K562 (cell line): ENCODE results near the gene GCDH. TPM values are rescaled to one million over a fixed set of nuclear protein-coding genes. Genes with fewer than 3 reads are reported as not detected.

Source experiments
- CHD4 ChIP-seq: fragments of 200-600 bp; sonication (generic); IDR thresholded peaks from 3 replicates; pipeline ENCODE4 v1.6.1; 2012; ENCODE audit warnings: low read depth, mild to moderate bottlenecking, mixed read lengths, low read length, inconsistent platforms; ENCODE audit not compliant: insufficient read depth, insufficient replicate concordance, poor library complexity, severe bottlenecking
- EGR1 ChIP-seq: fragments of 450-650 bp; conservative IDR thresholded peaks from 2 replicates; pipeline ENCODE4 v1.6.1; 2017; ENCODE audit warnings: mild to moderate bottlenecking
- FOXA3 ChIP-seq, 2 experiments: fragments of 450-650 bp in 1 of 2; sonication (generic) in 1 of 2; formaldehyde crosslinking; IDR thresholded peaks in 1 of 2; conservative IDR thresholded peaks in 1 of 2; 2 replicates each; pipeline versions ENCODE4 v1.4.0 to v1.8.0; 2020 to 2022; ENCODE audit warnings: mild to moderate bottlenecking in 2 of 2, missing genetic modification reagents in 1 of 2
- HCFC1 ChIP-seq: IDR thresholded peaks from 2 replicates; pipeline ENCODE4 v1.6.1; 2012; ENCODE audit warnings: low read depth, low read length, improper control_type of control experiment
- MCM2 ChIP-seq: fragments of 450-650 bp; IDR thresholded peaks from 2 replicates; pipeline ENCODE4 v1.6.1; 2017; ENCODE audit warnings: low read depth, mild to moderate bottlenecking
- NCOA1 ChIP-seq: fragments of 450-650 bp; IDR thresholded peaks from 2 replicates; pipeline ENCODE4 v1.6.1; 2016; ENCODE audit warnings: low read depth
- RFX7 ChIP-seq: fragments of 250-450 bp; sonication (Bioruptor Pico); IDR thresholded peaks from 2 replicates; pipeline ENCODE4 v1.5.1; 2021; ENCODE audit warnings: mild to moderate bottlenecking
- SAFB2 ChIP-seq: fragments of 200-400 bp; formaldehyde crosslinking; IDR thresholded peaks from 2 replicates; pipeline ENCODE4 v1.6.1; 2018; ENCODE audit warnings: borderline replicate concordance, low read length, low read depth, moderate library complexity; ENCODE audit not compliant: severe bottlenecking
- SRSF1 ChIP-seq: fragments of 200-400 bp; formaldehyde crosslinking; IDR thresholded peaks from 2 replicates; pipeline ENCODE4 v1.6.1; 2017; ENCODE audit warnings: mild to moderate bottlenecking, low read depth, low read length, moderate library complexity
- SRSF3 ChIP-seq: fragments of 200-400 bp; formaldehyde crosslinking; IDR thresholded peaks from 2 replicates; pipeline ENCODE4 v1.6.1; 2016; ENCODE audit warnings: mild to moderate bottlenecking, low read length, moderate library complexity; ENCODE audit not compliant: insufficient read depth
- STAG1 ChIP-seq: sonication (generic); formaldehyde crosslinking; IDR thresholded peaks from 2 replicates; pipeline ENCODE4 v1.5.0; 2020; ENCODE audit warnings: missing genetic modification reagents, borderline replicate concordance
- TCF3 ChIP-seq: sonication (generic); formaldehyde crosslinking; IDR thresholded peaks from 2 replicates; pipeline ENCODE4 v1.4.0; 2020; ENCODE audit warnings: mild to moderate bottlenecking, missing genetic modification reagents
- WHSC1 ChIP-seq: IDR thresholded peaks from one replicate; pipeline ENCODE4 v1.6.1; 2012; ENCODE audit warnings: low read length, control low read depth, inconsistent platforms
- XRCC5 ChIP-seq: fragments of 200-400 bp; formaldehyde crosslinking; IDR thresholded peaks from 2 replicates; pipeline ENCODE4 v1.6.1; 2017; ENCODE audit warnings: low read depth, mild to moderate bottlenecking, low read length
- ZNF224 ChIP-seq: sonication (generic); formaldehyde crosslinking; IDR thresholded peaks from 2 replicates; pipeline ENCODE4 v1.8.0; 2022; ENCODE audit warnings: mild to moderate bottlenecking, missing genetic modification reagents
- ZNF232 ChIP-seq: sonication (generic); formaldehyde crosslinking; IDR thresholded peaks from 2 replicates; pipeline ENCODE4 v1.8.0; 2022; ENCODE audit warnings: mild to moderate bottlenecking, missing genetic modification reagents
- ZNF436 ChIP-seq: fragments of 250-450, 450-650 bp; sonication (Bioruptor Pico); formaldehyde crosslinking; IDR thresholded peaks from 2 replicates; pipeline ENCODE4 v1.7.0; 2020; ENCODE audit warnings: mild to moderate bottlenecking
- ZNF699 ChIP-seq: fragments of 250-450 bp; sonication (Bioruptor Pico); IDR thresholded peaks from 2 replicates; pipeline ENCODE4 v1.8.0; 2021; ENCODE audit warnings: mild to moderate bottlenecking, moderate library complexity; ENCODE audit not compliant: insufficient replicate concordance
- polyA plus RNA-seq, 8 experiments: library from polyadenylated mRNA; depleted of rRNA in 4 of 8; stranded (reverse) in 5 of 8; unstranded in 3 of 8; fragments of >200 nt; fragmentation: Nextera tagmentation in 2 of 8; fragmentation: Illumina TruSeq in 1 of 8; extraction: Ambion mirVana in 2 of 8; extraction: Trizol in 1 of 8; gene quantifications; 2 replicates each; pipeline versions ENCODE4 v1.2.1 to v1.2.3, GENCODE V29; 2011 to 2014; ENCODE audit warnings: inconsistent platforms in 1 of 8, missing spikeins in 1 of 8
- total RNA-seq, 7 experiments: library from RNA; depleted of rRNA in 6 of 7; stranded (reverse); fragments of >200 nt in 6 of 7; fragmentation: Illumina TruSeq in 2 of 7; extraction: Trizol in 2 of 7; gene quantifications; 2 replicates each; pipeline versions ENCODE4 v1.2.1 to v1.2.3, GENCODE V29; 2011 to 2021; ENCODE audit warnings: low replicate concordance in 1 of 7
- TF ChIP-seq, protein P1 (sequence below): fragments of 200-800 bp; sonication (Bioruptor generic); IDR thresholded peaks from 2 replicates; pipeline ENCODE4 v1.6.1; 2017; ENCODE audit warnings: missing genetic modification characterization, missing compliant biosample characterization
- TF ChIP-seq, protein P2 (sequence below): fragments of 250-450 bp; sonication (Bioruptor Pico); IDR thresholded peaks from 2 replicates; pipeline ENCODE4 v1.5.0; 2020; ENCODE audit warnings: mild to moderate bottlenecking
- TF ChIP-seq, protein P3 (sequence below): fragments of 250-450 bp; sonication (Bioruptor Pico); IDR thresholded peaks from 2 replicates; pipeline ENCODE4 v1.8.0; 2021; ENCODE audit warnings: moderate library complexity, mild to moderate bottlenecking, inconsistent platforms
- TF ChIP-seq, protein P4 (sequence below): fragments of 250-450 bp; sonication (Bioruptor Pico); IDR thresholded peaks from 2 replicates; pipeline ENCODE4 v1.9.0; 2021; ENCODE audit warnings: mild to moderate bottlenecking

The GCDH gene
- total and polyA plus RNA-seq, 9 of the 15 experiments (the other 6 are each of a cell fraction or from before 2014, with no cell fraction given): 2.9 to 50.8 (median 19.1) TPM

DNA sequence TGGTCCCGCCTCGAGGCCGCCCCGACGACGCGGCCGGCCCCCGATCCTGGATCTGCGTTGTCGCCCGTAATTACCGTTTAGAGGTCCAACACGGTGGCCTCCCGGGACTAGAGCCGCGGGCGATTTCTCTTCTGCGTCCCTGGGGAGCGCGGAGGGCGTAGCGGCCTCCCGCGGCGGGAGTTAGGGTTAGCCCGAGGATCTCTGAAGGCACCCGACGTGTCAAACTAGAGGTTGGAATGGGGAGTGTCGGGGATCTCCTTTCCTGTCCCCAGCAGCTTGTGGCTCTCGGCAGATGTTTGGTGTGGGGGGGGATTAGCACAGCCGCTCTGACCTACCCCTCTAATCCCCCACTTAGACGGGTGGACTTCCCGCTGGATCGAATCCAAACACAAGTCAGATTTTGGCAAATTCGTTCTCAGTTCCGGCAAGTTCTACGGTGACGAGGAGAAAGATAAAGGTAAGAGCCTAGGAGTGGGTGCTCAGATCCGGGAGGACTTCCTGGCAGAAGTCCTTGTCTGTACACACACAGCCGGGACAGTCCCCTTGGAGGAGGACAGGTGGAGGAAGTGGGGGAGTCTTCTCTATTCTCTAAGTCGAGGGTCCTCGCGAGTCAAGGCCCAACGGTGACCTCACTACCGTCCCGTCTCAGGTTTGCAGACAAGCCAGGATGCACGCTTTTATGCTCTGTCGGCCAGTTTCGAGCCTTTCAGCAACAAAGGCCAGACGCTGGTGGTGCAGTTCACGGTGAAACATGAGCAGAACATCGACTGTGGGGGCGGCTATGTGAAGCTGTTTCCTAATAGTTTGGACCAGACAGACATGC lies 48.0 kb downstream of the GCDH start (continued):
- no peak for TF ChIP-seq ZNF436 (CRISPR knock-in tag)
- no peak for TF ChIP-seq FOXA3 (CRISPR knock-in tag; conservative IDR thresholded peaks at IDR 0.05 in 1 of 2, IDR thresholded peaks at IDR 0.05 in 1 of 2)
- no peak for TF ChIP-seq ZNF224 (CRISPR knock-in tag)
- TF ChIP-seq, protein P1, sequence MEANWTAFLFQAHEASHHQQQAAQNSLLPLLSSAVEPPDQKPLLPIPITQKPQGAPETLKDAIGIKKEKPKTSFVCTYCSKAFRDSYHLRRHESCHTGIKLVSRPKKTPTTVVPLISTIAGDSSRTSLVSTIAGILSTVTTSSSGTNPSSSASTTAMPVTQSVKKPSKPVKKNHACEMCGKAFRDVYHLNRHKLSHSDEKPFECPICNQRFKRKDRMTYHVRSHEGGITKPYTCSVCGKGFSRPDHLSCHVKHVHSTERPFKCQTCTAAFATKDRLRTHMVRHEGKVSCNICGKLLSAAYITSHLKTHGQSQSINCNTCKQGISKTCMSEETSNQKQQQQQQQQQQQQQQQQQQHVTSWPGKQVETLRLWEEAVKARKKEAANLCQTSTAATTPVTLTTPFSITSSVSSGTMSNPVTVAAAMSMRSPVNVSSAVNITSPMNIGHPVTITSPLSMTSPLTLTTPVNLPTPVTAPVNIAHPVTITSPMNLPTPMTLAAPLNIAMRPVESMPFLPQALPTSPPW: no peak
- no peak for TF ChIP-seq SRSF1
- peak; percentile 49 for TF ChIP-seq EGR1
- TF ChIP-seq, protein P2, sequence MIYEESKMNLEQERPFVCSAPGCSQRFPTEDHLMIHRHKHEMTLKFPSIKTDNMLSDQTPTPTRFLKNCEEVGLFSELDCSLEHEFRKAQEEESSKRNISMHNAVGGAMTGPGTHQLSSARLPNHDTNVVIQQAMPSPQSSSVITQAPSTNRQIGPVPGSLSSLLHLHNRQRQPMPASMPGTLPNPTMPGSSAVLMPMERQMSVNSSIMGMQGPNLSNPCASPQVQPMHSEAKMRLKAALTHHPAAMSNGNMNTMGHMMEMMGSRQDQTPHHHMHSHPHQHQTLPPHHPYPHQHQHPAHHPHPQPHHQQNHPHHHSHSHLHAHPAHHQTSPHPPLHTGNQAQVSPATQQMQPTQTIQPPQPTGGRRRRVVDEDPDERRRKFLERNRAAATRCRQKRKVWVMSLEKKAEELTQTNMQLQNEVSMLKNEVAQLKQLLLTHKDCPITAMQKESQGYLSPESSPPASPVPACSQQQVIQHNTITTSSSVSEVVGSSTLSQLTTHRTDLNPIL (CRISPR knock-in tag): no peak
- TF ChIP-seq STAG1 (CRISPR knock-in tag): no peak
- TF ChIP-seq TCF3 (CRISPR knock-in tag): no peak
- TF ChIP-seq XRCC5: peak; percentile 53; the same call in 1 of the 2 replicates
- TF ChIP-seq SAFB2: no peak
- TF ChIP-seq ZNF232: peak; percentile 68; the same call in 1 of the 2 replicates
- TF ChIP-seq, protein P3, sequence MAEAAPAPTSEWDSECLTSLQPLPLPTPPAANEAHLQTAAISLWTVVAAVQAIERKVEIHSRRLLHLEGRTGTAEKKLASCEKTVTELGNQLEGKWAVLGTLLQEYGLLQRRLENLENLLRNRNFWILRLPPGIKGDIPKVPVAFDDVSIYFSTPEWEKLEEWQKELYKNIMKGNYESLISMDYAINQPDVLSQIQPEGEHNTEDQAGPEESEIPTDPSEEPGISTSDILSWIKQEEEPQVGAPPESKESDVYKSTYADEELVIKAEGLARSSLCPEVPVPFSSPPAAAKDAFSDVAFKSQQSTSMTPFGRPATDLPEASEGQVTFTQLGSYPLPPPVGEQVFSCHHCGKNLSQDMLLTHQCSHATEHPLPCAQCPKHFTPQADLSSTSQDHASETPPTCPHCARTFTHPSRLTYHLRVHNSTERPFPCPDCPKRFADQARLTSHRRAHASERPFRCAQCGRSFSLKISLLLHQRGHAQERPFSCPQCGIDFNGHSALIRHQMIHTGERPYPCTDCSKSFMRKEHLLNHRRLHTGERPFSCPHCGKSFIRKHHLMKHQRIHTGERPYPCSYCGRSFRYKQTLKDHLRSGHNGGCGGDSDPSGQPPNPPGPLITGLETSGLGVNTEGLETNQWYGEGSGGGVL: no peak
- TF ChIP-seq ZNF699: no peak
- no peak for TF ChIP-seq HCFC1
- no peak for TF ChIP-seq WHSC1
- TF ChIP-seq, protein P4, sequence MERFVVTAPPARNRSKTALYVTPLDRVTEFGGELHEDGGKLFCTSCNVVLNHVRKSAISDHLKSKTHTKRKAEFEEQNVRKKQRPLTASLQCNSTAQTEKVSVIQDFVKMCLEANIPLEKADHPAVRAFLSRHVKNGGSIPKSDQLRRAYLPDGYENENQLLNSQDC: no peak
- TF ChIP-seq CHD4: no peak
- no peak for TF ChIP-seq NCOA1
- TF ChIP-seq RFX7: no peak
- no peak for TF ChIP-seq MCM2
- no peak for TF ChIP-seq SRSF3
